Measurements from ENCODE around the gene CCL24. TPM values are rescaled to one million over a fixed set of nuclear protein-coding genes. Genes with fewer than 3 reads are reported as not detected.

The CCL24 gene
- total RNA-seq = not detected
- polyA plus RNA-seq (2013, experiment 1 of 2) = not detected
- polyA plus RNA-seq (2013, experiment 2 of 2) = not detected
- long read RNA-seq, experiment 1 = 0 reads
- long read RNA-seq, experiment 2 = 0 reads
- long read RNA-seq, experiment 3 = 0 reads
- long read RNA-seq, experiment 4 = 0 reads

GRCh38 chr7:75813781-75814236 lies at the start of gene CCL24:
Gene CCL24, minus strand, starts transcription at chr7:75813806. Its CDS starts 91 bp downstream, at chr7:75813715.
- 75 to 91% methylated on average over 2 to 7 of the region's 7 CpGs for WGBS, 2 experiments (ENCODE audit: insufficient coverage in 1 of 2, insufficient read length in 1 of 2)
- no peaks in the 10 kb centered on the region for H3K36me3 ChIP-seq (ENCODE audit: control insufficient read depth, insufficient read depth, low read length)
- H3K27me3 Mint-ChIP-seq (ENCODE audit: insufficient read depth) = peaks cover 80% of the 10 kb centered on the region
- no peak for TF ChIP-seq CTCF (conservative IDR thresholded peaks at IDR 0.05)
- no peaks in the 10 kb centered on the region for H3K4me1 ChIP-seq (ENCODE audit: control insufficient read depth, insufficient read depth, low read length)
- H3K9me3 Mint-ChIP-seq = no peaks in the 10 kb centered on the region
- no peak within 1 kb of the TSS for H3K4me3 Mint-ChIP-seq
- H3K36me3 Mint-ChIP-seq (ENCODE audit: low read depth) = no peaks in the 10 kb centered on the region
- H3K27me3 ChIP-seq (ENCODE audit: control insufficient read depth, insufficient read depth, low read length, poor library complexity, severe bottlenecking) = peaks cover 24% of the 10 kb centered on the region
- no peak within 1 kb of the TSS for H3K4me3 ChIP-seq (ENCODE audit: low read length)
- H3K27ac ChIP-seq (ENCODE audit: low read depth, low read length) = no peak within 1 kb of the TSS
- H3K9ac ChIP-seq (ENCODE audit: extremely low read depth, low read length, poor library complexity, severe bottlenecking) = no peak within 1 kb of the TSS
- H3K9me3 ChIP-seq (ENCODE audit: control insufficient read depth, low read length) = no peaks in the 10 kb centered on the region
- DNase-seq = no peak
- no peaks in the 10 kb centered on the region for H3K4me1 Mint-ChIP-seq
- no peak within 1 kb of the TSS for H3K27ac Mint-ChIP-seq

DNA sequence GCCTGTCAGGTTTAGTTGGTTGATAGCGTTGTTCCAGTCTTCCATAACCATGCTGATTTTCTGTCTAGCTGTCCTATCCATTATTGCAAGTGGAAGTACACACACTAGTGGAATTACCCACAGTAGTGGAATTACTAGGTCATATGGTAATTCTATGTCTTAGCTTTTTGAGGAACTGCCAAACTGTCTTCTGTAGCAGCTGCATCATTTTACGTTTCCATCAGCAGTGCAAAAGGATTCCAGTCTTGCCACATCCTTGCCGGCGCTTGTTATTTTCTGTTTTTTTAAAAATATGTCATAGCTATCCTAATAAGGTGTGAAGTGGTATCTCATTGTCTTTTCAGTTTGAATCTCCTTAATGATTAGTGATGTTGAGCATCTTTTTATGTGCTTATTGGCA lies 48.0 kb upstream of the CCL24 start:
- H3K4me3 Mint-ChIP-seq = no peak overlapping the region
- 86 to 91% methylated on average over 3 to 4 of the region's 4 CpGs for WGBS, 2 experiments (ENCODE audit: insufficient coverage in 1 of 2, insufficient read length in 1 of 2)

GRCh38 chr7:75858410-75858809 lies 44.8 kb upstream of the CCL24 start:
- H3K9ac ChIP-seq (ENCODE audit: extremely low read depth, low read length, poor library complexity, severe bottlenecking) = no peak overlapping the region
- no peaks in the 10 kb centered on the region for H3K36me3 ChIP-seq (ENCODE audit: control insufficient read depth, insufficient read depth, low read length)
- no peak for TF ChIP-seq CTCF (conservative IDR thresholded peaks at IDR 0.05)
- H3K4me1 Mint-ChIP-seq = no peaks in the 10 kb centered on the region
- no peaks in the 10 kb centered on the region for H3K27me3 ChIP-seq (ENCODE audit: control insufficient read depth, insufficient read depth, low read length, poor library complexity, severe bottlenecking)
- H3K4me1 ChIP-seq (ENCODE audit: control insufficient read depth, insufficient read depth, low read length) = no peaks in the 10 kb centered on the region
- H3K4me3 ChIP-seq (ENCODE audit: low read length) = no peak overlapping the region
- H3K27ac Mint-ChIP-seq = no peak overlapping the region
- H3K27me3 Mint-ChIP-seq (ENCODE audit: insufficient read depth) = peaks cover 4% of the 10 kb centered on the region
- no peak overlapping the region for H3K27ac ChIP-seq (ENCODE audit: low read depth, low read length)
- no peaks in the 10 kb centered on the region for H3K9me3 ChIP-seq (ENCODE audit: control insufficient read depth, low read length)
- H3K4me3 Mint-ChIP-seq = no peak overlapping the region
- DNase-seq = no peak
- peaks cover 3% of the 10 kb centered on the region for H3K9me3 Mint-ChIP-seq
- no peaks in the 10 kb centered on the region for H3K36me3 Mint-ChIP-seq (ENCODE audit: low read depth)

More for the DNA sequence above, 48.0 kb upstream of the CCL24 start:
- no peaks in the 10 kb centered on the region for H3K36me3 ChIP-seq (ENCODE audit: control insufficient read depth, insufficient read depth, low read length)
- Mint-ChIP-seq H3K9me3 (peaks cover 4% of the 10 kb centered on the region), H3K27me3 (ENCODE audit: insufficient read depth) (peaks cover 3% of the 10 kb centered on the region), H3K36me3 (ENCODE audit: low read depth) (no peaks in the 10 kb centered on the region), H3K27ac (no peak overlapping the region), H3K4me1 (no peaks in the 10 kb centered on the region)
- H3K9ac ChIP-seq (ENCODE audit: extremely low read depth, low read length, poor library complexity, severe bottlenecking) = no peak overlapping the region
- DNase-seq = no peak
- no peak overlapping the region for H3K4me3 ChIP-seq (ENCODE audit: low read length)
- H3K9me3 ChIP-seq (ENCODE audit: control insufficient read depth, low read length) = no peaks in the 10 kb centered on the region
- H3K4me1 ChIP-seq (ENCODE audit: control insufficient read depth, insufficient read depth, low read length) = no peaks in the 10 kb centered on the region
- no peaks in the 10 kb centered on the region for H3K27me3 ChIP-seq (ENCODE audit: control insufficient read depth, insufficient read depth, low read length, poor library complexity, severe bottlenecking)
- no peak overlapping the region for H3K27ac ChIP-seq (ENCODE audit: low read depth, low read length)
- no peak for TF ChIP-seq CTCF (conservative IDR thresholded peaks at IDR 0.05)

All from endodermal cell (in vitro differentiated cells).